ENCODE results near the gene PIAS3.
"Not testable (repeated sequence)": the region's sequence is repeated elsewhere in the genome, so short reads cannot be mapped to it uniquely, and the experiment has no call there.

Gene PIAS3

GRCh38 chr1:145822779-145823331, 36.0 kb downstream of the PIAS3 start:
- DNase-seq: not testable (repeated sequence)

- not testable (repeated sequence) for DNase-seq
Measured at GRCh38 chr1:145818095-145818494, 40.8 kb downstream of the PIAS3 start.

- DNase-seq: not testable (repeated sequence)
Measured at GRCh38 chr1:145812977-145813810, 45.7 kb downstream of the PIAS3 start.

- no peak for DNase-seq
Measured at GRCh38 chr1:145806844-145807243, 52.0 kb downstream of the PIAS3 start.

GRCh38 chr1:145806408-145806807, 52.5 kb downstream of the PIAS3 start:
- no peak for DNase-seq

GRCh38 chr1:145805057-145805456, 53.8 kb downstream of the PIAS3 start:
- no peak for DNase-seq

GRCh38 chr1:145804235-145805045, 54.4 kb downstream of the PIAS3 start:
- DNase-seq: no peak

GRCh38 chr1:145799806-145800205, 59.1 kb downstream of the PIAS3 start:
- no peak for DNase-seq
